GM21423 (cell line): ENCODE data around the gene SLC25A34.

Experiments
- ATAC-seq: cut with Tn5 transposase; IDR thresholded peaks from one replicate; pipeline ENCODE4 v1.9.1; 2021; ENCODE audit warnings: mild to moderate bottlenecking, moderate library complexity; ENCODE audit not compliant: unreplicated experiment

The SLC25A34 gene

GRCh38 chr1:15765495-15766194, 29.6 kb downstream of the SLC25A34 start:
- no peak for ATAC-seq

GRCh38 chr1:15767941-15768340, 31.9 kb downstream of the SLC25A34 start:
- no peak for ATAC-seq

DNA sequence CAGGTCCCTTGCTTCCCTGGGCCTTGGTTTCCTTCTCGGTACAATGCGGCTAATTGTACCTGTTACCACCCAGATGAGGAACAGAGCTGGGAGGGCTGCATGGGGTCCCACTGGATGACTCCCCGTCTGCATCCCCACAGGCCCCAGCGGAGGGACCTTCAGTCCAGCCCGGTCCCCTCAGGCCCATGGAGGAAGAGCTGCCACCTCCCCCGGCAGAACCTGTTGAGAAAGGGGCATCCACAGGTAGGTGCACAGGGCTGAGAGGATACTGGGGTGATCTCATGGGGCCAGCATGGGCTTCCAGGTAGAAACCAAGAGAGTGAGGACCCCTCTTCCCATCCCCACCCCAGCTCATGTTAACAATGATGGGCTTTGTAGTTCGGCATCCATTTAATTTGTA, 32.3 kb downstream of the SLC25A34 start:
- ATAC-seq = no peak

- ATAC-seq = no peak
Observed at GRCh38 chr1:15770313-15770962, 34.4 kb downstream of the SLC25A34 start.

- ATAC-seq = no peak
Observed at GRCh38 chr1:15771836-15772515, 35.9 kb downstream of the SLC25A34 start.

DNA sequence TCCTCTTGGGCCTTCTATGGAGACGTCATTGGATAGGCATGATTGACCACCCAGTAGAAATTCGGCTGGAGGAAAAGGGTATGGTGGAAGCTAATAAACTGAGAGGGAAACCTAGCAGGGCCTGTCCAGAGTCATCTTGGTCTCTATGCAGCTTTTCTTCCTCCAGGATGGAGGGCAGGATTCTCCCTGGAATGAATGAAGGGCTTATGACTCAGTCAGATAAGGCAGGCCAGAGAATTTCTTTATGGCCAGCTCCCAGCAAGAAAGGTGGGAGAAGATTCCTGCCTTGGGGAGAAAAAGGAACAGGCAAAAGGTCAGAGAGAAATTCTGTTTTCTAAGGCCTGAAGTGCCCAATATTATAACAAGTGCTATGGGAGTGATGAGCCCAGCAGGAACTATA, 39.6 kb downstream of the SLC25A34 start:
- ATAC-seq = no peak

DNA sequence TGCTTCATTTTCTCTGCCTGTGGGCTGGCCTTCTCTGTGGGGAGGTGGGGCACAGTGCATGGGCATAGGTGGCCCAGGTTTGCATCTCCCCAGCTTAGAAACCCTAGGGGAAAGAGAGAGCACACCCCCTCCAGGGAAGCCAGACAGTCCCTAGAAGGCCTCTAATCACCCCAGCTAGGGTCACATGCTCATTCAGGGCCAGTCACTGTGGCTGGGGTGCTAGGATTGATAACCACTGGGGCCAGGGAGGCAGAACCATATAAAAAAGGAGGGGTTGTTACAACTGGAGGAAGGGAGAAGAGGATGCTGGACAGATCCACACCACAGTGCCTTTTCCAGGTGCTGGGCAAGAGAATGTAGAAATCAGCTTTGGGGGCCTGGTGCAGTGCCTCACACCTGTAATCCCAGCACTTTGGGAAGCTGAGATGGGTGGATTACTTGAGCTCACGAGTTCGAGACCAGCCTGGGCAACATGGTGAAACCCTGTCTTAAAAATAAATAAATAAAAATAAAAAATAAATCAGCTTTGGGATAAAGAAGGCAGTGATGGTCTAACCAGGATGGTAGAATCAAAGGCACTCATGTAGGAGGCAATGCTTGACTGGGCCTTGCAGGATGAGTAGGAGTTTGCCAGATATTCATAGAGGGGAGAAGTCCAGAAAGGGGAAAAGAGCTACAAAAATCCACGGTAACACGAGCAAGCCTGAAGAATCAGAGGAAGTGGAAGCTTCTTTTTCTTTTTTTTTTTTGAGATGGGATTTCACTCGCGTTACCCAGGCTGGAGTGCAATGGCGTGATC, 42.0 kb downstream of the SLC25A34 start:
- ATAC-seq = no peak

DNA sequence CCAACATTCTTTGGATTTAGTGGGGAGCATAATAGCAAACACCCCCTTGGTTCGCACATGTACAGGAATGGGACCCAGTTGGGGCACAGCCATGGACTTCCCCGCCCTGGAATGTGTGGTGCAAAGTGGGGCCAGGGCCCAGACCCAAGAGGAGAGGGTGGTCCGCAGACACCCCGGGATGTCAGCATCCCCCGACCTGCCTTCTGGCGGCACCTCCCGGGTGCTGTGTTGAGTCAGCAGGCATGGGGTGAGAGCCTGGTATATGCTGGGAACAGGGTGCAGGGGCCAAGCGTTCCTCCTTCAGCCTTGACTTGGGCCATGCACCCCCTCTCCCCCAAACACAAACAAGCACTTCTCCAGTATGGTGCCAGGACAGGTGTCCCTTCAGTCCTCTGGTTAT, 49.6 kb downstream of the SLC25A34 start:
- no peak for ATAC-seq

DNA sequence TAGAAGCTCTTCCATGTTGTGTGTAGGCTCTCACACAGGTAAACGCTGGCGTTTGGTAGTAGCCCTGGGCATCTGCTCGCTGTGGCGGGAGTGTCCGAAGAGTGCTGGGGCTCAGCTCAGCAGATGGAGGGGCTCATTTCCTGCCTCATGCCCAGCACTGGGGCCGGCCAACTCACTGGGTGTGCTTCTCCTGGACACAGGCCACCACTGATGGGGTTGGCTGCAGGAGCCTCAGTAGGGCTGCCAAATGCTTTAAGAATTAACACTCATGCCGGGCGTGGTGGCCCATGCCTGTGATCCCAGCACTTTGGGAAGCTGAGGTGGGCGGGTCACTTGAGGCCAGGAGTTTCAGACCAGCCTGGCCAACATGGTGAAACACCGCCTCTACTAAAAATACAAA, 50.5 kb downstream of the SLC25A34 start:
- ATAC-seq = no peak

DNA sequence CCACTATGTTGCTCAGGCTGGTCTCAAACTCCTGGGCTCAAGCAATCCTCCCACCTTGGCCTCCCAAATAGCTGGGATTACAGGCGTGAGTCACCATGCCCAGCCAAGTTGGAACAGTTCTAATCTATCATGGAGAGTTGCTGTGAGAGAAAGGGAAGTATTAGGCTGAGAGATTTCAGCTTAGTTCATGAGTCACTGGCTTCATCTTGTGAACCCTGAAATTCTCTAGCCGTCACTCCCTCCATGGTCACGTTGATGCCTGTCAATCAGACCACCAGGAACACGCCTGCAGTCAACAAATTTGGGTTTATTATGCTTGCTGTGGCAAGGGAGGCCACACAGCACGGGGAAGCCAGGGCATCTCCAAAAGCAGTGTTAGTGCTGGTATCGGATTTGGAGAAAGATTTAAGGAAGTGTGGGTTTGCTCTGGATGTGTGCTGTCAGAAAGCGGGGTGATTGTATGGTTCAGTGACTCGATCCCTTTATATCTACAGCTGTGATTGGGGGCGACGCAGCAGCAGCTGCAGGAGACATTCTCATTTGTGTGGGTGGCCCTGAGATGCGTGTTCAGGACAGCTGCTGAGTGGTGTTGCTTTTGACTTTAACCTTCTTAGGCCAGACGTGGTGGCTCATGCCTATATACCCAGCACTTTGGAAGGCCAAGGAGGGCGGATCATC, 52.7 kb downstream of the SLC25A34 start:
- ATAC-seq = no peak
